HG02970 (cell line): Measurements from ENCODE around the gene POLR3G.

Experiments
- ATAC-seq: cut with Tn5 transposase; IDR thresholded peaks from one replicate; pipeline ENCODE4 v1.9.1; 2021; ENCODE audit warnings: mild to moderate bottlenecking, moderate library complexity, moderate number of reproducible peaks; ENCODE audit not compliant: unreplicated experiment, low FRiP score

The POLR3G gene

DNA sequence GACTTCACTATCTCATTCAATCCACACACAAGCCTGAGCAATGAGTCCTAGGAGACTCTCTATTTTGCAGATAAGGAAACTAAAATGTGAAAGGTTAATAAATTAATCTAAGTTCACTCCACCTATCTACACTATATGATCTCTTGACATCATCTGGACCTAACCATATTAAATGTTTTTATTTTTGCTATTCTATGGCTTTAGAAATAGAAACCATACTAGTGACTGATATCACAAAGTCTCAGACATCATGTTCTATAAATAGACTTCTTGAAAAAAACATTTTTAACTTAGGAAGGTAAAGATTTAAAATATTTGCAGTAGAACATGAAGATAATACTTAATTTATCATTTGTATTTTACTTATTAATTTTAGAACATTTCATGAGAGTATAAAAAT lies 74.6 kb downstream of the POLR3G start:
- no peak for ATAC-seq

DNA sequence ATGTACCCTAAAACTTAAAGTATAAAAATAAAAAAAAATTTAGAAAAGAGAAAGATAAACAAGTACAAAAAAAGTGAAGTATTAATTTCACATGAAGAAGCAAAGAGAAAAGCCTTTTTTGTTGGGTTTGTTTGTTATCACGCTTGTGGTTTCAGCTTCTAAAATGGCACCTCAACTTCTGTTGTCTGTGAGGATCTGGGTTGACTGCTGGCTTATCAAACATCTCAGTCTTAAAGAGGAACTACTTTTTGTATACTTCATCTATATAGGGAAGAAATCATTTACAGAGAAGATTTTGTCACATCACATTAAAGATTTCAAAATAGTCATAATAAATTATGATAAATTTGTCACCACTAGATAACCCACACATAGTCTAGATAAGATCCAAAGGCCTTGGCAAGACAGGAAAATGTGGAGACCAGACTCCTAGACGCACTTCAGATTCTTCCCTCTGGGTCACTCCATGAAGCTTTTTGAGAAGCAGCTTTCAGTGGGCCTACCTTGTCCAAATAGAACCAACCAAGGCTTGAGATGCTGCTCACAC lies 75.1 kb downstream of the POLR3G start:
- ATAC-seq: no peak

DNA sequence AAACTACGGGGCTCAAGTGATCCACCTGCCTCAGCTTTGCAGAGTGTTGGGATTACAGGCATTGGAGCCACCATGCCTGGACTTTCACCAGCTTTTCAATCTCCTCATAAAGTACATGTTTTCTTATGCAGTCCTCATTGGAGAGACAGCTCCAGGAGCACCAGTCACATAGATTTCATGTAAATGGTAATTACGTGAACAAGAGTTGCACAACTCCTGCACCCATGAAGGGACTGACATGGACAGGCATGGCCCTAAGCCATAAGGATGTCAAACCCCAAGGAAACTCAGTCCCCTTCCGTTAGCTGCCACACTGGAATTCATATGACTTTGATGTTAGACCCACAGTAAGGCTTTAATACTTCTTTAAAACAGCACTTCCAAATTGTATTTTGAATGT lies 76.3 kb downstream of the POLR3G start:
- no peak for ATAC-seq

DNA sequence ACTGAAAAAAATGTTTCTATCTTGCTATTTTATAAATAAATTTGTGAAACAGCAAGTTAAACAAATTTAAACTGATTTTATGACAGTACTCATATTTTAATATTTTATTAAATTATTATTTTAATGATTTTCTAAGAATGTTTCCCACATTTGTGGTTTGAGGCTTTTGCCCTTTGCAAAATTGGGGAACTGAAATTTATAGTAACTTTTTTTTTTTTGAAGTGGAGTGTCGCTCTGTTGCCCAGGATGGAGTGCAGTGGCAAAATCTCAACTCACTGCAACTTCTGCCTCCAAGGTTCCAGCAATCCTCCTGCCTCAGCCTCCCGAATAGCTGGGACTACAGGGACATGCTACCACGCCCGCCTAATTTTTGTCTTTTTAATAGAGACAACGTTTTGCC lies 76.7 kb downstream of the POLR3G start:
- ATAC-seq: no peak

DNA sequence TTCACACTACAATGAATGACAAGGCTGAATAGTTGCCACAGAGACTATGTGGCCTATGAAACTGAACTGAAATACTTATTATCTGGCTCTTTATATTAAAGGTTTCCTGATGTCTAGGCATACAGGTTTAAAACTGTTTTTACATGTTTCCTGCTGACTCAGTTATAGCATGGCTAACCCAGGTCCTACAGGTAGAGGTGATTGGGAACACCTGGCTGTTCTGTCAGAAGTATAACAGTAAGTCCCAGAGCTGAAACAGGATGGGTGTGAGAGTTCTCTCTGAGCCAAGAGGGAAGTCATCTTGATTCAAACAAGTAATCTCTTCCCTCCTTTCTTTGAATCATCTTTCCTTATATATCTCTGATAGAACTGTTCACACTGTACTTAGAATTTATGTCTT lies 79.0 kb downstream of the POLR3G start:
- no peak for ATAC-seq

DNA sequence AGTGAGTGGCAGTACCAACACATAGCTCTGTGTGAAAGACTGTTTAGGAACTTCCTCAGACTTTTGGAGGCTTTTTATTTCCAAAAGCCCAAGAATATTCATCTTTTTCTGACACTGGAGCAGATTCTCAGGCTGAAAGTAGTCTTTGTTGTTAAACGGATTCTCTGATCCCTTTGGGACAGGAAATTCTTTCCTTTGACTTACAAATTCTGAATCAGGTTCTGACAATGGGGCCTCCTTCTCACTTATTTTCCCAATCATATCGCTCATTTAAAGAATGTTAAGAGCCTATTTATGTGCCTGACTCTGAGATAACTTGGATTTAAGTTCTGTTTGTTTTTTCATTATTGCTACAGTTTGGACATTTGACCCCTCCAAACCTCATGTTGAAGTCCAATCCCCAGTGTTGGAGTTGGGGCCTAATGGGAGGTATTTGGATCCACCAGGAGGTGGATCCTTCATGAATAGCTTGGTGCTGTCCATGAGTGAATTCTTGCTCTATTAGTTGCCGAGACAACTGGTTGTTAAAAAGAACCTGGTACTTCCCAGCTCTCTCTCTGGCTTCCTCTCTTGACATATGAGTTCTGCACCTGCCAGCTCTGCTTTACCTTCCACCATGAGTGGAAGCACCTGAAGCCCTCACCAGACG lies 79.8 kb downstream of the POLR3G start:
- no peak for ATAC-seq

DNA sequence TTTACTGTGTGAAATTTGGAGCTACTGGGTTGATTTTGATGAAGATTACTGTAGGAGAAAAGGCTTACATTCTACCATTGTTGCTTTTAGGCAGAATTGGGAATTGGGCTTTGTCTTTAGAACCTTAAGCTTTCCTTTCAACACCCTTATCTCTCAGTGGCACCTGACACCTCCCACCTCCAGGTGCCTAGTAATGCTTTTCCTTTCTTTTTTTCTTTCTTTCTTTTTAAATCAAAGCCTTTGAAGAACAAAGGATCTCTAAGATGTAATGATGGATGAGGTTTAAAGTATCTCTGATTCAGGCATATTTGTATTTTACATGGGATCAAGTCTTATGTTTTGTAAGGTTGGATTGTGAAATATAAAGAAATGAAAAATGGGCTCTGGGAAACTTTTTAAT lies 81.0 kb downstream of the POLR3G start:
- ATAC-seq: no peak

DNA sequence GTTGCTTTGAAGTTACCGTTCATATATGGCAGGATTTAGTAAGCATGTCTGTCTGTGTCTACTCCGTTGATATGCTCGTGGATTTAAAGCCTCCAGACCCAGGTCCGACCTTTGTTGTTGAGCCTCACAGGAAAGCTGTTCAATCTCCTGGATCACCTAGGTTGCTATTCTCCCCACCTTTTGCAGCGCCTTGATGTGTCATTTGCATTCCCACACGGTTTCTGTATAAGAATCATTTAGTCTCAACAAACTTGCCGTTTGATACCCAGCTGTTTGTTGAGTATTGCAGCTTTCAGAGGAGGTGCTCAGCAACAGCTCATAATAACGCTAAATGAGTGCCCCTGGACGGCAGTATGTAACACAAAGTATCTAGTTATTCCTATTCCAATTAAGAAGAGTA lies 82.7 kb downstream of the POLR3G start:
- ATAC-seq: no peak

DNA sequence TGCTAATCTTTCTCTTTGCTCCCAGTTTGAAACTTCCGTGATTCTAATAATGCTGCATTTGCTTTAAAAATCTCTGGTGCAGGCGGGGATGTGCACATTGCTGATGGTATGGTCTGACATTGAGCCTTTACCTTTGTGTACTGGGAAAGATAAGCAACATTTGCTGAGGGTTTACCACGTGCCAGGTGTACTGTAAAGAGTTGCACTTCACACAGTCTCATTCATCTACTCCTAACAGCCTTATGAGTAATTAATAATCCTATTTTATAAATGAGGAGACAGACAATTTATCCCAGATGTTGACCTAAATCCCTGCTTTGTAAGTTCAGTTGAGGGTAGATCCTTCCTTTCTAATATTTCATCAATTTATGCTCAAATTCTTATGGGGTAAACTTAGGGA lies 83.2 kb downstream of the POLR3G start:
- no peak for ATAC-seq

DNA sequence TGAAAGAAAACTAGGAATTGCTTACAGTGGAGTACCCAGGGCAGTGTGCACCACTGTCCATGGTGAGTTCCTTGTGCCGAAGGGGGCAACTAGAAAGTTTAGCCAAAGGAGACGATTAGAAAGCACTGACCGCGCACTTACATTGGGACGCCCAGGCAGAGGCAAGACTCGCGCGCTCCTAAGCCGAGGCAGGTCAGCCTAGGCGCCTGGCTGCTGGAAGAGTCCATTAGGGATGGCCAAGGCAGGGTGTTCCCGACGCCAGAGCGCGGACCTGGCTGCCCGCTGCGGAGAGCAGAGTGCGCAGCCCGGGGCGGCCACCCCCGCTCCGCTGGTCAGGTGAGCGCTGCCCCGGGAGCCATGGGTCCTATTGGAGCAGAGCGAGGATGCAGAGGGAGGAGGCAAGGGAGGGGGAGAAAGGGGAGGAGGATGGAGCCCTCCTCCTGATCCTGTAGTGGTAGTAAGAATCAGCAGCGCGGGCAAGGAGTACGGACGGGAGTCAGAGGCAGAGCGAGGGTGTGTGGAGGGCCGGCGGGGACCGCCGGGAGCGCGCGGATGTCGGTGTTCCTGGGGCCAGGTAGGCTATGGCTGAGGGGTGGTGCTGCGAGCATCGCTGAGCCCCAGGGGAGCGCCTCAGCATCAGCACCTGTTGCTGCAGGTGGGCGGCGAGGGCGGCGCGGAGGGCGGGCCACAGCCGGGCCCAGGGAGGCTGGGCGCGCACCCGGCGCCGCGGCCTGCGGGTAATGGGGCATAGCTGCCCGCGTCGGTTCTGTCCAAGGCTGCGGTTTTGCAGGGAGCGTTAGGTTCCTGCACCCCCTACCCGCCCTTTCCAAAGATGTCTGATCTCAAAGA lies 83.9 kb downstream of the POLR3G start, which contains the start of gene ADGRV1:
TSS of gene ADGRV1 (plus strand) at position 454 of the 849 bp plus-strand sequence. CDS start at position 553, 99 bp downstream.
- no peak for ATAC-seq

DNA sequence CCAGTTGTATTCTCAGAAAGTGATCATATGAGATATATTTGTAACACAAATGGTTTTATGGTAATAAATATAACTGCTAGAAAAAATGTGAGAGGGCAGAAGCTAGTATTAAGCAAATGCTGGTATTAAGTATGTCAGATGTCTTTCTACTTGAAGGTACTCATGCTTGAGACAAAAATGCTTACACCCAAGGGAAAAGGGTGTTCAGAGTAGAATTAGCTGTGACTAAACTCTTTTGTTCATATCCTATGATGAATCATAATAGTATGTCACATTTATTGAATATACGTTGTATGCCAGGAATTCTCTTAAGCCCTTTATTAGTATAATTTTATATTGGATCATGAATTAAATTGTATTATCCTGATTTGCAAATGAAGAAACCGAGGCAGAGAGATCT lies 86.1 kb downstream of the POLR3G start:
- no peak for ATAC-seq

DNA sequence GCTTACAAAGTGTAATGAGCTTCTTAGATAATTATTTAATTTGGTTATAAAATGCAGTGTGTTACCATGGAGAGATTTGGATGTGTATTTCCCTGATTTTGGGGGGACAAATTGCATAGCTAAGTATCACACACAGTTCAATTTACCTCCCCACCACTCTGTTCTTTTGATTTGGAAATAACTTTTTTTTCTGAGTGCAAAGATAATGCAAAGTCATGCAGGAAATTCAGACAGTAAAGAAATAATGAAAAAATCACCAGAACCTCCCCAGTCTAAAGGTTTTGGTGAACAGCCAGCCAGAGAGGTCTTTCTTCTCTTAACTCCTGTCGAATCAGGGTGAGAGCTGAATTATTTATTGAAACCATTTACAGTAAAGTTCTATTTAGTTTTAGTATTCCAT lies 87.1 kb downstream of the POLR3G start:
- no peak for ATAC-seq

DNA sequence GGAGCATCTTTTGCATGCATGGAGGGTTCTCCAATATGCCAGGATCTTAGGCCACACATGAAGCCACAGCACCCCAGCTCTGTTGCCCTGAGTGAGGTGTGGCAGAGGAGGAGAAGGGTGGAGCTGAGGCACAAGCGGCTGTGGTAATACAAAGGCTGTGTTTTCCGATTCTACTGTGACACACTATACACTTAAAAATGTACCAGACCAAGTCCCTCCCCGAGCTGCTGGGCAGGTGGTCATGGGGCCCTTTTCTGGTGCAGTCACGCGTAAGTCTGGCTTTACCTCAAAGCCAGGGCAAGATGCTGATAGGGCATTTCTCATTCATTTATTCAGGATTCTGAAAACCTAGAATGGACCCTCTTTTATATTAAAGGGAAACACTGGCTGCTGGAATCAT lies 87.7 kb downstream of the POLR3G start:
- no peak for ATAC-seq

DNA sequence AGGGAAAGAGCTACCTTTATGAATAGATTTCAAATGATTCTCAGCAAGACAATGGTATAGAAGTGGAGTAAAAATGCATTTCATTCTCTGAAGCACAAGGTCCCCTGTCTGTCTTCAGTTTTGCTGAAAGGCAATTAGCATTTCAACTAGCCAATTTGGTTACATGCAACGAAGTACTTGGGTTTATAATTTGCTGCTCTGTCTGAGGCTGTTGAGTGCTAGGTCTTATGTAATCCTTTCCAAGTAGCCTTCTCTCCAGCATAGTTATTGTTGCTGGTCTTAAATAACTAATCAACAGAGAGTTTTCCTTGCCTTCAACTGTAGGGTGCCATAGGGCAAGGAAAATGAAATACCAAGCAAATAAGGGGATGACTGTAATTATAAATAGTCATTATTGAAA lies 88.4 kb downstream of the POLR3G start:
- no peak for ATAC-seq
